GM20000 (cell line): ENCODE results near the gene DUSP3.

ENCODE experiments used
- DNase-seq: peaks from one replicate; pipeline ENCODE4 v3.0.0; 2012; ENCODE audit warnings: low spot score
- TF ChIP-seq, protein P1 (sequence below): IDR thresholded peaks from 2 replicates; pipeline ENCODE4 v1.5.1; 2012; ENCODE audit warnings: mild to moderate bottlenecking, control low read depth; ENCODE audit errors: extremely low read depth, missing control alignments

The DUSP3 gene

DNA sequence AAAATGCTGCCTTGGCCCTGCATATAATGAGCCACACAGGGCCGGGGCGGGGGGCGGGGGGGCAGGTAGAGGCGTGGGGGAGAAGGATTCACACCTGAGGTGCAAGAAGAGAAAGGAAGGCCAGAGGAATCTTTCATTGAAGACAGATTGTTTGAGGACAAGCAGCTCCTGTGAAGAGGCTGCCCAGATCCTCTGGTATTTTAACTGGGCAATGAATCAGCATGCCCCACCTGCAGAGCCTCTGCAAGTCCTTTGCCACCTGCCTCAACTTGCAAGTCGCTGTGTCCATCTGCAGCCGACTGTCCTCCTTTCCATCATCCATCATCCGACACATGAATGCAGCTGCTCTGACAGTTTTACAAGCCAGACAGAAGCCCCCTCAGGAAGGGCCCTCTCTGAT is 18.9 kb downstream of the DUSP3 start:
- TF ChIP-seq, protein P1, sequence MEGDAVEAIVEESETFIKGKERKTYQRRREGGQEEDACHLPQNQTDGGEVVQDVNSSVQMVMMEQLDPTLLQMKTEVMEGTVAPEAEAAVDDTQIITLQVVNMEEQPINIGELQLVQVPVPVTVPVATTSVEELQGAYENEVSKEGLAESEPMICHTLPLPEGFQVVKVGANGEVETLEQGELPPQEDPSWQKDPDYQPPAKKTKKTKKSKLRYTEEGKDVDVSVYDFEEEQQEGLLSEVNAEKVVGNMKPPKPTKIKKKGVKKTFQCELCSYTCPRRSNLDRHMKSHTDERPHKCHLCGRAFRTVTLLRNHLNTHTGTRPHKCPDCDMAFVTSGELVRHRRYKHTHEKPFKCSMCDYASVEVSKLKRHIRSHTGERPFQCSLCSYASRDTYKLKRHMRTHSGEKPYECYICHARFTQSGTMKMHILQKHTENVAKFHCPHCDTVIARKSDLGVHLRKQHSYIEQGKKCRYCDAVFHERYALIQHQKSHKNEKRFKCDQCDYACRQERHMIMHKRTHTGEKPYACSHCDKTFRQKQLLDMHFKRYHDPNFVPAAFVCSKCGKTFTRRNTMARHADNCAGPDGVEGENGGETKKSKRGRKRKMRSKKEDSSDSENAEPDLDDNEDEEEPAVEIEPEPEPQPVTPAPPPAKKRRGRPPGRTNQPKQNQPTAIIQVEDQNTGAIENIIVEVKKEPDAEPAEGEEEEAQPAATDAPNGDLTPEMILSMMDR = no peak
- DNase-seq = no peak

GRCh38 chr17:43758497-43759174 is 20.1 kb downstream of the DUSP3 start, which contains the start of gene SOST:
Gene SOST (minus strand): TSS chr17:43758791. CDS start chr17:43758741, 50 bp downstream.
- TF ChIP-seq, protein P1 = no peak

DNA sequence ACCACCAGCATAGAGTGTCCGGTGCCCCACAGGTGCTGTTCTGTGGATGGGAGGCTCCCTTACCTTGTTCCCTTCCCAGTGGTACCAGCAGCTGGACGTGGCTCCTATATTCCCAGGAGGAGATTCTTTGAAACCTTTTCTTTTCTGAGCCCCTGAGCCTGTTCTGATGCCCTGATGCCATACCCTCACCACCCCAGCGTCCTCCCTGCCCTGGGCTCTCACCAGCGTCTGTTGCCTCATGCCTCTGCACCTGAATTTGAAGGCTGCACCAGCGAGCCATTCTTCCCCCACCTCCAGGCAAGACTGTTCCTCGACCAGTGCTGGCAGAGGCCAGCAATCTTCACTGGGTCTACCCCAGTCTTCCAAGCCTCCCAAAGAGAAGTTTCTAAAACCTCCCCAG is 20.7 kb downstream of the DUSP3 start:
- no peak for DNase-seq
- TF ChIP-seq, protein P1 = no peak

More at GRCh38 chr17:43758497-43759174, 20.1 kb downstream of the DUSP3 start, which contains the start of gene SOST:
- no peak for DNase-seq

DNA sequence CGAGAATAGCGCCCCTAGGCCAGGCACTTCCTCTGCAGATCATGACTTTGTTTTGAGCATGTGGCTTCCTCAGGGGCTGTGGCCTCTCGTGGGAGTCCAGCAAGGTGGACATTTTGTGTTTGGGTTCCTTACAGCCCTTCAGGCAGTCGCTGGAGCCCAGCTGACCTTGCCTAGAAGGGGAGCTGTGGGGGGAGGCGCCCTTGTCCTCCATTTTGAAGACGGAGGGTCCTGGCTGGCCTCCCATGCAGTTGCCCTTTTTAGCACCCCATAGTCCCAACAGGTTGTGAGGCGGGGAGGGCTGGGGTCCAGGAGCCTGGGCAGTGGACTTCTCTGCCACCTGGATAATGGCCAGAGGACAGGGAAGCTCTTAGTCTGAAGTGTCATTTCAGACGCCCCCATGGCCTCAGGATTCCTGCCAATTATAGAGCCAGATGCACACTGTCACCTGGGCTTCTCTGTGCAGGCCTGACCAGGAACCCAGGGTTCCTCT is 21.6 kb downstream of the DUSP3 start:
- DNase-seq = no peak
- TF ChIP-seq, protein P1 = no peak

DNA sequence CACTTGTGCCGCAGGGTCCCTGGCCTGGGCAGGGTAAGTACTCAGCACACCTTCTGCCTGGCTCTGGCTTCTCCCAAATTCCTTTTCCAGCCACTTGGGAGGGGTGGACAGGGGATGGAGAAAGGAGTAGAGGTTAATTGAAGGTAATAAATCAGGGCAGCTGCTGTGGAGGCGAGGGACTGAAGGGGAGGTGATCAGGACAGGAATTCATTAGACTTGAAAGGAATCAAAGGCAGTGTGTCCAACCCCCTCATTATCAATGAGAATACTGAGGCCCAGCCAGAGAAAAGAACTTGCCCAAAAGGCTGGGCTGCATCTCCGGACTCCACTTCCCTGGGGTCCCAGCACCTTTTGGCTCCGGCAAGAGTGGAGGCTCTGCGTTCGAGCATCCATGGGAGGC is 22.6 kb downstream of the DUSP3 start:
- no peak for DNase-seq
- TF ChIP-seq, protein P1 = no peak

GRCh38 chr17:43755389-43755875 is 23.3 kb downstream of the DUSP3 start:
- TF ChIP-seq, protein P1 = no peak
- DNase-seq = no peak

GRCh38 chr17:43754947-43755346 is 23.8 kb downstream of the DUSP3 start:
- no peak for DNase-seq
- TF ChIP-seq, protein P1 = no peak
